ENCODE results near the gene APBB2.
"Not testable (repeated sequence)": the region's sequence is repeated elsewhere in the genome, so short reads cannot be mapped to it uniquely, and the experiment has no call there.

GRCh38 chr4:40817157-40817556 lies 397.2 kb downstream of the APBB2 start:
- not testable (repeated sequence) for TF ChIP-seq CTCF (conservative IDR thresholded peaks at IDR 0.05; ENCODE audit: low read depth, low read length); RFX5 (IDR thresholded peaks at IDR 0.05; ENCODE audit: low read depth, low read length); CHD1 (IDR thresholded peaks at IDR 0.05; ENCODE audit: low read depth, low read length); FOS (IDR thresholded peaks at IDR 0.05; ENCODE audit: low read depth, low read length); MAFK (IDR thresholded peaks at IDR 0.05; ENCODE audit: low read depth, low read length); SMC3 (IDR thresholded peaks at IDR 0.05; ENCODE audit: low read depth, low read length); RAD21 (IDR thresholded peaks at IDR 0.05; ENCODE audit: low read length); POLR2A (IDR thresholded peaks at IDR 0.05; ENCODE audit: low read depth, low read length); RCOR1 (IDR thresholded peaks at IDR 0.05; ENCODE audit: insufficient replicate concordance, low read length); MXI1 (IDR thresholded peaks at IDR 0.05; ENCODE audit: borderline replicate concordance, low read depth, low read length); CEBPB (IDR thresholded peaks at IDR 0.05; ENCODE audit: low read depth, low read length); ELK1 (IDR thresholded peaks at IDR 0.05; ENCODE audit: borderline replicate concordance, low read depth, low read length); BHLHE40 (IDR thresholded peaks at IDR 0.05; ENCODE audit: low read depth, low read length)

Measured in IMR-90 (cell line).